NOMO-1 (cell line): ENCODE results near the gene KIDINS220.

ENCODE experiments used
- DNase-seq, 2 experiments: peaks; one replicate each; lab custom pipeline; 2025; ENCODE audit not compliant: unreplicated experiment in 2 of 2; lab: John Stamatoyannopoulos, UW

The KIDINS220 gene

GRCh38 chr2:8836971-8837794 is at the start of gene KIDINS220:
Gene KIDINS220, minus strand, starts transcription at chr2:8837613. Its CDS starts 10,520 bp downstream, at chr2:8827093.
- peak; percentile 61 to 73 for DNase-seq

- no peak for DNase-seq
These were observed 49.5 kb upstream of the KIDINS220 start for GRCh38 chr2:8886876-8887275.

- no peak for DNase-seq
These were observed 48.7 kb upstream of the KIDINS220 start for GRCh38 chr2:8886202-8886518.

- DNase-seq, result no peak
These were observed 48.2 kb upstream of the KIDINS220 start for GRCh38 chr2:8885449-8886201.

GRCh38 chr2:8884812-8885211 is 47.4 kb upstream of the KIDINS220 start:
- no peak for DNase-seq

- DNase-seq, result no peak
These were observed 44.7 kb upstream of the KIDINS220 start for GRCh38 chr2:8882094-8882493.

GRCh38 chr2:8877894-8878293 is 40.5 kb upstream of the KIDINS220 start:
- DNase-seq, result no peak

GRCh38 chr2:8877332-8877731 is 39.9 kb upstream of the KIDINS220 start:
- no peak for DNase-seq

- no peak for DNase-seq
These were observed 39.2 kb upstream of the KIDINS220 start for GRCh38 chr2:8876628-8877027.

- DNase-seq, result peak; percentile 5 to 40
These were observed 35.5 kb upstream of the KIDINS220 start for GRCh38 chr2:8872821-8873432.

GRCh38 chr2:8870441-8870840 is 33.0 kb upstream of the KIDINS220 start:
- DNase-seq, result no peak

GRCh38 chr2:8867363-8867762 is 29.9 kb upstream of the KIDINS220 start:
- no peak for DNase-seq

- no peak for DNase-seq
These were observed 26.0 kb upstream of the KIDINS220 start for GRCh38 chr2:8863331-8863953.

- DNase-seq, result no peak
These were observed 24.8 kb upstream of the KIDINS220 start for GRCh38 chr2:8862230-8862629.

GRCh38 chr2:8861797-8862196 is 24.4 kb upstream of the KIDINS220 start:
- DNase-seq, result no peak

- no peak for DNase-seq
These were observed 22.8 kb upstream of the KIDINS220 start for GRCh38 chr2:8860239-8860638.

- DNase-seq, result no peak
These were observed 21.5 kb upstream of the KIDINS220 start for GRCh38 chr2:8858910-8859309.

- DNase-seq, result no peak
These were observed 20.9 kb upstream of the KIDINS220 start for GRCh38 chr2:8858264-8858663.

GRCh38 chr2:8857709-8858108 is 20.3 kb upstream of the KIDINS220 start:
- no peak for DNase-seq

- no peak for DNase-seq
These were observed 18.8 kb upstream of the KIDINS220 start for GRCh38 chr2:8856176-8856575.

GRCh38 chr2:8855010-8855409 is 17.6 kb upstream of the KIDINS220 start:
- DNase-seq, result no peak
